ENCODE data around the gene GARS1.

GARS1 gene

DNA sequence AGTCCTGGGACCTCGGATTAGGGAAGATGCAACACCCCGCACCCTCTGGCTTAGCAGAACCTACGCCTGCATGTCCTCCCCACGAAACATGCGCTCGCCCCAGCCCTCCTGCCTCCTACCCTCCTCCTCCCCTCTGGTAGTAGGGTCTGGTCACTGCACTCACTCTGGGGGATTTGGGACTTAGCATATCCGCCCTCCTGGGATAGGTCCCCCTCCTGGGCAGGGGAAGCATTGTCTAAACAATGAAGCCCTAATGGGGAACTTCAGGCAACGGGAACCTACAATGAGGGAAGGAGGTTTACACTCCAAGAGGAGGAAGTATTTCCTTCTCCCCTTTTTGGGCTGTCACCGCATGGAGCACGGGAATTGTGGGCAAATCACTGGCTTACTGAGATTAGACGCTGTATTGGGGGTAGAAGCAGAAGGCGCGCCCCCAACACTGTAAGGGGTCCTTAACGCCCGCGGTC, 86.7 kb downstream of the GARS1 start:
- peak overlapping the region; percentile 70 for H3K4me3 ChIP-seq (ENCODE audit: low read depth, low read length)
- H3K27me3 ChIP-seq (ENCODE audit: control insufficient read depth, insufficient read depth, low read length), result peaks cover 66% of the 10 kb centered on the region

DNA sequence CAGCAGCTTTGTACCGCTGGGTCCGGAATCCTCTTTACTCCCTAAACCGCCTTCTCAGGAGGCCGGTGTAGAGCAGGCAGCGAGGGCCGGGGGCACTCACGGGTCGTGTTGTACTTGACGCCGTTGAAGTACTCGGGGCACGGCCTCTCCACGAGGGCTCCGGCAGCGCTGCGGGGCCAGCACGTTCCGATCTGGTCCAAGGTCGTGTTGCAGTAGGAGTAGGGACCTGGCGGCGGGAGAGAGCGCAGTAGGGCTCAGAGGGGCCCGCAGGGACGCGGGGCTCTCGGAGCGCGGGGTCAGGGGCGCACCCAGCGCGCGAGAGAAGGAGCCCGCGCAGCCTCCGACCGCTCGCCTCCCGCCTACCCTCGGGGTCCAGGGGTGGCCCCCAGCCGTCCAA, 87.1 kb downstream of the GARS1 start:
- Histone ChIP-seq H3K27me3 (ENCODE audit: control insufficient read depth, insufficient read depth, low read length) (peaks cover 64% of the 10 kb centered on the region), H3K4me1 (ENCODE audit: control insufficient read depth, insufficient read depth, low read length) (peaks cover 12% of the 10 kb centered on the region), H3K9me3 (ENCODE audit: control insufficient read depth, insufficient read depth, low read length) (no peaks in the 10 kb centered on the region), H3K4me3 (ENCODE audit: low read depth, low read length) (peak overlapping the region; percentile 70), H3K36me3 (ENCODE audit: control insufficient read depth, insufficient read depth, low read length) (no peaks in the 10 kb centered on the region), H3K9ac (ENCODE audit: low read depth, low read length) (no peak overlapping the region)

More for the DNA sequence above, 86.7 kb downstream of the GARS1 start:
- peaks cover 12% of the 10 kb centered on the region for H3K4me1 ChIP-seq (ENCODE audit: control insufficient read depth, insufficient read depth, low read length)
- no peaks in the 10 kb centered on the region for H3K9me3 ChIP-seq (ENCODE audit: control insufficient read depth, insufficient read depth, low read length)
- no peak overlapping the region for H3K9ac ChIP-seq (ENCODE audit: low read depth, low read length)
- no peaks in the 10 kb centered on the region for H3K36me3 ChIP-seq (ENCODE audit: control insufficient read depth, insufficient read depth, low read length)

DNA sequence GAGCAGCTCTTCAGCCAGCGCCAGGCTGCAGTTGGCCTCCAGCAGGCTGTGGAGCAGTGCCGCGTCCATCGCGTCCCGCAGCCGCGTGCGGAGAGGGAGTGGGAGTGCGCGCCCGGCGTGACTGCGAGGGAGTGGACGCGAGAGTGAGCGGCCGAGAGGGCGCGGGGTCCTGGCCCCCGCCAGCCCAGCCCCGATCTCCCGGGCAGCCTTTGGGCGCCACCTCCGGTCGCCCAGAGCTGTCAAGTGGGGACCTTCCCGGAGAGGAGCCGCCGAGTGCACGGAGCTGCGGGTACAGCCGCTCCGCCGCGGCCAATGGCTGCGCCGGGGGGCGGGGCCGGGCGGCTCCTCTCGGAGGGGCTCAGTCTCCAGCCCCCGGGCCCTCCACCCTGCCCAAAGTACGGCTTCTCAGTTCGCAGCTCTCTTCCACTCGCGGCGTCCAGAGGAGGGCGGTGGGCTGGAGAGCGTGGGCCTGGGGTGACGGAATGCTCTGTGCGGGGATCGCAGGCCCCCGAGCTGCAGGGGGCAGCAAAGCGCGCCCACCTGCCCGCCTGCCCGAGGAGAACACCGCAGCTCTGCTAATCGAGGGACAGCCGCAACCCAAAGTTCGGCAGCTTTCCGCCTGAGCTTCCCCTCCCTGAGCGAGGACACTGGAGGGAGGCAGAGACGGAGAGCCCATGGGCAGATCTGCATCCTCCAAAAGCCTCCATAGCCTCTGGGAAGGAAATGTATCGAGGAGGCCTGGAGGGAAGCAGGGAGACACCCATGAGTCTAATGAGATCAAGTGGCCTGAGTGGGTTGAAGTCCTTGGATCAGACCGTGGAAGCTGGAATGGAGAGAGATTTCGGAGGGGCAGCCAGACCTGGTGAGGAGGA, 87.8 kb downstream of the GARS1 start, which contains the start of gene CRHR2:
Gene CRHR2 (minus strand): TSS at position 245 of the 872 bp plus-strand sequence. CDS start 176 bp downstream, at position 69.
- Histone ChIP-seq H3K27me3 (ENCODE audit: control insufficient read depth, insufficient read depth, low read length) (peaks cover 60% of the 10 kb centered on the region), H3K9ac (ENCODE audit: low read depth, low read length) (no peak within 1 kb of the TSS), H3K4me1 (ENCODE audit: control insufficient read depth, insufficient read depth, low read length) (peaks cover 12% of the 10 kb centered on the region), H3K4me3 (ENCODE audit: low read depth, low read length) (peak within 1 kb of the TSS; percentile 70), H3K9me3 (ENCODE audit: control insufficient read depth, insufficient read depth, low read length) (no peaks in the 10 kb centered on the region), H3K36me3 (ENCODE audit: control insufficient read depth, insufficient read depth, low read length) (no peaks in the 10 kb centered on the region)

DNA sequence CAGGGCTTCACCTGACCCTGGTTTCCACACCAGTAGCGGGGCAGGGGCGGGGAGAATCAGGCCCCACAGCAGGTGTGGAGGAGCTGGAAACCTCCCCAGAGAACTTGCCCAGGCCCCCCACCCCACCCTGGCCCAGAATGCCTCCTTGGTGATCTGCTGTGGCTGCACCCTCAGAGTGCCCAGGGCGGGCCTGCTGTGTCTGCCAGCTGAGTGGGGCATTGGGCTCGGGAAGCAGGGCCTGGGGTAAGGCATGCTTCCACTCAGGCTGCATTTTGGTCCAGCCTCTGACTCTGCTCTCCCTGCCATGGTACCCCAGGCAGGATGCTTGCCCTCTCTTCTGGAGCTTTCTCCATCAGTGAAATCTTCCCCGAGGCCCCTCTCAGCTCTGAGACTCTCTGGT, 88.6 kb downstream of the GARS1 start:
- H3K4me3 ChIP-seq (ENCODE audit: low read depth, low read length), result peak overlapping the region; percentile 70
- H3K27me3 ChIP-seq (ENCODE audit: control insufficient read depth, insufficient read depth, low read length), result peaks cover 60% of the 10 kb centered on the region
- no peak overlapping the region for H3K9ac ChIP-seq (ENCODE audit: low read depth, low read length)
- no peaks in the 10 kb centered on the region for H3K36me3 ChIP-seq (ENCODE audit: control insufficient read depth, insufficient read depth, low read length)
- H3K9me3 ChIP-seq (ENCODE audit: control insufficient read depth, insufficient read depth, low read length), result no peaks in the 10 kb centered on the region
- H3K4me1 ChIP-seq (ENCODE audit: control insufficient read depth, insufficient read depth, low read length), result peaks cover 12% of the 10 kb centered on the region
